BE2C (cell line): Measurements from ENCODE around the gene PRDM5.

ENCODE experiments used
- DNase-seq: peaks from one replicate; pipeline ENCODE4 v3.0.0-alpha.2; 2020
- H3K27me3 ChIP-seq: fragments of 250-450 bp; sonication (Bioruptor Pico); 2 replicates; pipeline ENCODE4 v1.5.1; 2020; ENCODE audit warnings: mild to moderate bottlenecking
- H3K36me3 ChIP-seq: fragments of 250-450 bp; sonication (Bioruptor Pico); 2 replicates; pipeline ENCODE4 v1.5.1; 2020; ENCODE audit warnings: mild to moderate bottlenecking
- H3K4me1 ChIP-seq: fragments of 250-450 bp; sonication (Bioruptor Pico); 2 replicates; pipeline ENCODE4 v1.5.1; 2020
- H3K4me3 ChIP-seq: 2 replicates; pipeline ENCODE4 v1.5.1; 2011; ENCODE audit warnings: low read depth, low read length
- H3K9me3 ChIP-seq: fragments of 250-450 bp; sonication (Bioruptor Pico); 2 replicates; pipeline ENCODE4 v1.5.1; 2020
- CTCF ChIP-seq: IDR thresholded peaks from 2 replicates; pipeline ENCODE4 v1.5.1; 2012; ENCODE audit warnings: mild to moderate bottlenecking, low read depth, low read length

The PRDM5 gene

GRCh38 chr4:120839974-120840751 lies 82.4 kb downstream of the PRDM5 start:
- no peak overlapping the region for H3K4me3 ChIP-seq
- H3K4me1 ChIP-seq, result no peaks in the 10 kb centered on the region
- H3K27me3 ChIP-seq, result no peaks in the 10 kb centered on the region
- H3K9me3 ChIP-seq, result no peaks in the 10 kb centered on the region
- DNase-seq, result no peak
- no peaks in the 10 kb centered on the region for H3K36me3 ChIP-seq
- no peak for TF ChIP-seq CTCF

GRCh38 chr4:120839334-120839973 lies 83.1 kb downstream of the PRDM5 start:
- Histone ChIP-seq H3K9me3 (no peaks in the 10 kb centered on the region), H3K4me1 (no peaks in the 10 kb centered on the region), H3K4me3 (no peak overlapping the region), H3K27me3 (no peaks in the 10 kb centered on the region), H3K36me3 (no peaks in the 10 kb centered on the region)
- no peak for DNase-seq
- no peak for TF ChIP-seq CTCF

- no peak for TF ChIP-seq CTCF
- Histone ChIP-seq H3K27me3 (no peaks in the 10 kb centered on the region), H3K4me3 (no peak overlapping the region), H3K9me3 (no peaks in the 10 kb centered on the region), H3K36me3 (no peaks in the 10 kb centered on the region), H3K4me1 (no peaks in the 10 kb centered on the region)
- no peak for DNase-seq
These were observed 83.7 kb downstream of the PRDM5 start for GRCh38 chr4:120838784-120839183.

GRCh38 chr4:120837656-120838055 lies 84.9 kb downstream of the PRDM5 start:
- TF ChIP-seq CTCF, result no peak
- H3K4me3 ChIP-seq, result no peak overlapping the region
- H3K27me3 ChIP-seq, result no peaks in the 10 kb centered on the region
- no peaks in the 10 kb centered on the region for H3K9me3 ChIP-seq
- no peaks in the 10 kb centered on the region for H3K36me3 ChIP-seq
- DNase-seq, result no peak
- no peaks in the 10 kb centered on the region for H3K4me1 ChIP-seq

GRCh38 chr4:120835342-120835741 lies 87.2 kb downstream of the PRDM5 start:
- H3K4me3 ChIP-seq, result no peak overlapping the region
- no peak for DNase-seq
- no peak for TF ChIP-seq CTCF
- H3K9me3 ChIP-seq, result no peaks in the 10 kb centered on the region
- no peaks in the 10 kb centered on the region for H3K4me1 ChIP-seq
- no peaks in the 10 kb centered on the region for H3K36me3 ChIP-seq
- no peaks in the 10 kb centered on the region for H3K27me3 ChIP-seq

GRCh38 chr4:120830204-120830603 lies 92.3 kb downstream of the PRDM5 start:
- no peak for TF ChIP-seq CTCF
- peak; percentile 30 for DNase-seq

More at GRCh38 chr4:120830204-120830603, 92.3 kb downstream of the PRDM5 start:
- no peaks in the 10 kb centered on the region for H3K36me3 ChIP-seq
- no peak overlapping the region for H3K4me3 ChIP-seq
- no peaks in the 10 kb centered on the region for H3K27me3 ChIP-seq
- no peaks in the 10 kb centered on the region for H3K9me3 ChIP-seq
- H3K4me1 ChIP-seq, result 0 out of 2 replicates have a peak, but pooled peaks cover 4% of the 10 kb centered on the region
